Stomach (tissue), 9 donors: ENCODE data around the gene SIK3. TPM values are rescaled to one million over a fixed set of nuclear protein-coding genes. Genes with fewer than 3 reads are reported as not detected.

Experiments used
- DNase-seq, 2 donors: peaks; one replicate each; pipeline versions ENCODE4 v3.0.0 to v3.0.0-alpha.2; 2013 to 2019
- H3K27ac ChIP-seq, 5 donors: fragments of 200-600 bp in 4 of 5; sonication (generic) in 4 of 5; one replicate each; pipeline ENCODE4 v1.5.1; 2013 to 2019; ENCODE audit warnings: mild to moderate bottlenecking in 1 of 5, moderate library complexity in 1 of 5
- H3K27me3 ChIP-seq, 3 donors: fragments of 200-600 bp; sonication (generic); one replicate each; pipeline ENCODE4 v1.5.1; 2017 to 2019; ENCODE audit warnings: mixed run types in 1 of 3
- H3K36me3 ChIP-seq, 4 donors: fragments of 200-600 bp; sonication (generic); 1 replicate in 3 of 4; 2 replicates in 1 of 4; pipeline ENCODE4 v1.5.1; 2016 to 2019
- H3K4me1 ChIP-seq, 4 donors: fragments of 200-600 bp; sonication (generic); one replicate each; pipeline ENCODE4 v1.5.1; 2016 to 2019
- H3K4me3 ChIP-seq, 4 donors: fragments of 200-600 bp; sonication (generic) in 3 of 4; one replicate each; pipeline ENCODE4 v1.5.1; 2016 to 2019; ENCODE audit warnings: mild to moderate bottlenecking in 1 of 4
- H3K9me3 ChIP-seq, 4 donors: fragments of 200-600 bp; sonication (generic); one replicate each; pipeline ENCODE4 v1.5.1; 2016 to 2019
- CTCF ChIP-seq, 7 experiments: fragments of 450-650 bp in 4 of 7; fragments of 200-600 bp in 3 of 7; sonication (generic) in 3 of 7; IDR thresholded peaks; one replicate each; pipeline ENCODE4 v1.5.1; 2016 to 2019; ENCODE audit warnings: antibody characterized with exemption in 7 of 7, control low read depth in 2 of 7, mild to moderate bottlenecking in 1 of 7
- EP300 ChIP-seq: sonication (generic); formaldehyde crosslinking; IDR thresholded peaks from one replicate; pipeline ENCODE4 v1.6.1; 2017; ENCODE audit warnings: antibody characterized with exemption
- POLR2A ChIP-seq, 4 donors: fragments of 450-650 bp; IDR thresholded peaks; one replicate each; pipeline ENCODE4 v1.6.1; 2016; ENCODE audit warnings: antibody characterized with exemption in 4 of 4, control low read depth in 2 of 4, mild to moderate bottlenecking in 1 of 4, moderate library complexity in 1 of 4
- POLR2AphosphoS5 ChIP-seq, 3 donors: sonication (generic); formaldehyde crosslinking; IDR thresholded peaks; one replicate each; pipeline ENCODE4 v1.6.1; 2016; ENCODE audit warnings: antibody characterized with exemption in 3 of 3
- WGBS, 5 donors: extraction: QIAGEN DNeasy Blood & Tissue Kit in 3 of 5; methylation state at CpG; one replicate each; pipeline versions ENCODE4 v1.1.5 to v1.1.7; 2013 to 2018; 5-methylcytosine and 5-hydroxymethylcytosine counted together
- intact Hi-C: fragments of 100-400 bp; cut with DNase I; formaldehyde crosslinking; loops from one replicate; pipeline ENCODE4 v1.15.1; 2023; ENCODE audit warnings: low total_unique reads
- polyA plus RNA-seq, 3 donors: library from polyadenylated mRNA; stranded (reverse); fragments of 200-250 nt; gene quantifications; one replicate each; pipeline ENCODE4 v1.2.3, GENCODE V29; 2013
- total RNA-seq, 5 donors: library from RNA; depleted of rRNA; stranded (reverse); fragments of >200 nt; gene quantifications; one replicate each; pipeline versions ENCODE4 v1.1.0 to v1.2.3, GENCODE V29; 2014 to 2016
- donor health status: healthy with polysubstance abuse.
- donor health status: Bipolar disorder and iron deficiency.
- donor health status: healthy.

The SIK3 gene
- total and polyA plus RNA-seq, 8 donors: 6.5 to 97.8 (median 23.7) TPM

- 32 to 93% (median 69%) methylated on average over 2 of the region's 2 CpGs for WGBS, 5 donors
- no peak for TF ChIP-seq CTCF (IDR thresholded peaks at IDR 0.05)
- TF ChIP-seq EP300: no peak
- no peak for TF ChIP-seq POLR2AphosphoS5 (IDR thresholded peaks at IDR 0.05)
- no peak for TF ChIP-seq POLR2A (IDR thresholded peaks at IDR 0.05)
- intact Hi-C loops: no loop called here
- no peaks in the 10 kb centered on the region for H3K27me3 ChIP-seq
- peaks cover 12 to 58% (median 34%) of the 10 kb centered on the region in 4 donors for H3K4me1 ChIP-seq
- H3K36me3 ChIP-seq: peaks cover 8 to 54% (median 42%) of the 10 kb centered on the region in 4 donors
- no peak overlapping the region for H3K4me3 ChIP-seq
- DNase-seq: no peak
- no peaks in the 10 kb centered on the region for H3K9me3 ChIP-seq
- H3K27ac ChIP-seq: no peak overlapping the region
Measured at GRCh38 chr11:116891746-116892145, 206.5 kb downstream of the SIK3 start.

GRCh38 chr11:116890607-116891006, 207.6 kb downstream of the SIK3 start:
- H3K4me3 ChIP-seq: no peak overlapping the region
- TF ChIP-seq CTCF (IDR thresholded peaks at IDR 0.05) (no peak), EP300 (no peak), POLR2AphosphoS5 (IDR thresholded peaks at IDR 0.05) (no peak)
- peak overlapping the region in 3 of 5 donors; percentile 44 to 63 (median 57) for H3K27ac ChIP-seq
- no peaks in the 10 kb centered on the region for H3K9me3 ChIP-seq
- H3K4me1 ChIP-seq: peaks cover 12 to 68% (median 40%) of the 10 kb centered on the region in 4 donors
- H3K27me3 ChIP-seq: no peaks in the 10 kb centered on the region
- peaks cover 4 to 42% (median 30%) of the 10 kb centered on the region in 4 donors for H3K36me3 ChIP-seq
- WGBS, 5 donors: 81 to 90% (median 81%) methylated on average over 4 of the region's 4 CpGs
- intact Hi-C loops: no loop called here
- DNase-seq: no peak

- 41 to 58% (median 54%) methylated on average over 2 of the region's 2 CpGs for WGBS, 5 donors
- H3K27me3 ChIP-seq: no peaks in the 10 kb centered on the region
- intact Hi-C loops: no loop called here
- no peak for TF ChIP-seq CTCF (IDR thresholded peaks at IDR 0.05)
- TF ChIP-seq EP300: no peak
- no peak for TF ChIP-seq POLR2A (IDR thresholded peaks at IDR 0.05)
- no peak for TF ChIP-seq POLR2AphosphoS5 (IDR thresholded peaks at IDR 0.05)
- H3K9me3 ChIP-seq: no peaks in the 10 kb centered on the region
- H3K36me3 ChIP-seq: peaks cover 0 to 38% (median 26%) of the 10 kb centered on the region in 4 donors
- DNase-seq: peak in 1 of 2 donors; percentile 34
- H3K27ac ChIP-seq: peak overlapping the region in 3 of 5 donors; percentile 44 to 63 (median 57)
- H3K4me1 ChIP-seq: peaks cover 12 to 68% (median 42%) of the 10 kb centered on the region in 4 donors
- no peak overlapping the region for H3K4me3 ChIP-seq
Measured at GRCh38 chr11:116890193-116890592, 208.0 kb downstream of the SIK3 start.

GRCh38 chr11:116888884-116889549, 209.2 kb downstream of the SIK3 start:
- H3K4me1 ChIP-seq: peaks cover 12 to 66% (median 42%) of the 10 kb centered on the region in 4 donors
- intact Hi-C loops: no loop called here
- H3K27me3 ChIP-seq: no peaks in the 10 kb centered on the region
- peak overlapping the region; percentile 2 to 80 (median 63) for H3K27ac ChIP-seq
- peaks cover 0 to 30% (median 18%) of the 10 kb centered on the region in 4 donors for H3K36me3 ChIP-seq
- WGBS, 5 donors: 36 to 71% (median 53%) methylated on average over 3 of the region's 3 CpGs
- TF ChIP-seq EP300 (no peak), POLR2AphosphoS5 (IDR thresholded peaks at IDR 0.05) (no peak), CTCF (IDR thresholded peaks at IDR 0.05) (no peak), POLR2A (IDR thresholded peaks at IDR 0.05) (no peak)
- DNase-seq: peak in 1 of 2 donors; percentile 24
- no peaks in the 10 kb centered on the region for H3K9me3 ChIP-seq
- H3K4me3 ChIP-seq: no peak overlapping the region
